ENCODE measurements around the gene SH3RF2. TPM values are rescaled to one million over a fixed set of nuclear protein-coding genes. Genes with fewer than 3 reads are reported as not detected.

The SH3RF2 gene
- total and polyA plus RNA-seq, 2 of the 13 experiments (the other 11 are each of a cell fraction or from before 2014, with no cell fraction given) = 2.6 to 3.7 TPM

DNA sequence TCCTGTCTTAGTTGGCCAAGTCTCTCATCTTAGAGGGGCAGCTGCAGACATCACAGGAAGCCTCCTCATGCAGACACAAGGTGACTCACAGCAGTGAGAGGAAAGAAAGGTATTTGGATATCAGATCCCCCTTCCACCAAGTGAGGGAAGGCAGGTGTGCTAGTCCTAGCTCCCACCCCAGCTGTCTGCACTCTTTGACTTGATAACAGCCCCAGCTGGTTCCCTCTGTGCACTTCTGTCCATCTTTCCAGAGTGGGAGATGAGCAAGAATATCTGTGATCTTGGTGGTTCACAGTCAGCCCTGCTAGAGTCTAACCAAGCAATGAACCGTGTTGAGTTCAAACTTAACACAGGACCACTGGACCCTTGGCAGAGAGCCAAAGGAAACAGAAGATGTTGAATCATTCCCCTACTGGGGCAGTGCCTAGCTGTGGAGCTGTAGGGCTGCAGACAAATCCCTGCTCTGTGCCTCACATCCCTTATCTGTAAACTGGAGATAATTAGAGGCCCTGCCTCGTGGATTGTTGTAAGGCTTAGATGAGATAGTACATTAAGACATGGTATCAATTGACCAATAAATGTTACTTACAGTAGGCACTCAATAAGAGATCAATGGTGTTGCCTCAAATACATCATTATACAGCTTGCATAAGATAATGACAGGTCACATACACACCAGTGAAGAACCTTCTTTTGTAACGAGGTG is 39.1 kb downstream of the SH3RF2 start (continued):
- TF ChIP-seq ZNF710 (CRISPR knock-in tag; IDR thresholded peaks at IDR 0.05; ENCODE audit: borderline replicate concordance) (0 out of 2 replicates have a peak, but pooled peaks have one; percentile 30), HNF4G (IDR thresholded peaks at IDR 0.05; ENCODE audit: borderline replicate concordance, low read depth, low read length) (no peak), HNF4G (CRISPR knock-in tag; IDR thresholded peaks at IDR 0.05; ENCODE audit: borderline replicate concordance, low read depth) (no peak), ZNF567 (CRISPR knock-in tag; IDR thresholded peaks at IDR 0.05; ENCODE audit: borderline replicate concordance) (no peak), BCL6 (CRISPR knock-in tag; IDR thresholded peaks at IDR 0.05) (0 out of 2 replicates have a peak, but pooled peaks have one; percentile 27), FOXA1 (IDR thresholded peaks at IDR 0.05) (no peak), FOXA1 (CRISPR knock-in tag; IDR thresholded peaks at IDR 0.05) (peak; percentile 77), KDM1A (CRISPR knock-in tag; IDR thresholded peaks at IDR 0.05) (0 out of 2 replicates have a peak, but pooled peaks have one; percentile 12), MAX (IDR thresholded peaks at IDR 0.05) (peak; percentile 42; the same call in 1 of the 2 replicates), DPF2 (CRISPR knock-in tag; IDR thresholded peaks at IDR 0.05; ENCODE audit: borderline replicate concordance, low read depth) (peak; percentile 76; the same call in 1 of the 2 replicates), SOX5 (CRISPR knock-in tag; IDR thresholded peaks at IDR 0.05; ENCODE audit: borderline replicate concordance) (peak; percentile 74; the same call in 1 of the 2 replicates), PAX8 (CRISPR knock-in tag; IDR thresholded peaks at IDR 0.05; ENCODE audit: borderline replicate concordance) (no peak), HDAC6 (IDR thresholded peaks at IDR 0.05; ENCODE audit: low read depth, low read length) (no peak), ELF1 (CRISPR knock-in tag; IDR thresholded peaks at IDR 0.05) (no peak), REL (CRISPR knock-in tag; conservative IDR thresholded peaks at IDR 0.05) (no peak), MED1 (CRISPR knock-in tag; IDR thresholded peaks at IDR 0.05) (peak; percentile 58; the same call in 1 of the 2 replicates), FOXP4 (CRISPR knock-in tag; IDR thresholded peaks at IDR 0.05) (peak; percentile 74), TMF1 (CRISPR knock-in tag; IDR thresholded peaks at IDR 0.05; ENCODE audit: low read depth) (no peak), ZNF709 (CRISPR knock-in tag; IDR thresholded peaks at IDR 0.05) (0 out of 2 replicates have a peak, but pooled peaks have one; percentile 61), ZNF776 (CRISPR knock-in tag; IDR thresholded peaks at IDR 0.05) (no peak), CENPBD1 (CRISPR knock-in tag; IDR thresholded peaks at IDR 0.05; ENCODE audit: borderline replicate concordance, low read depth) (no peak), MAFG (CRISPR knock-in tag; IDR thresholded peaks at IDR 0.05) (no peak), NR2F6 (IDR thresholded peaks at IDR 0.05) (0 out of 2 replicates have a peak, but pooled peaks have one; percentile 22), NR2F6 (CRISPR knock-in tag; IDR thresholded peaks at IDR 0.05) (no peak), ZNF496 (CRISPR knock-in tag; IDR thresholded peaks at IDR 0.05; ENCODE audit: insufficient replicate concordance) (no peak), CHD4 (IDR thresholded peaks at IDR 0.05; ENCODE audit: borderline replicate concordance, low read length) (peak; percentile 70; the same call in 1 of the 2 replicates)
